ENCODE results near the gene TMEM37. TPM values are rescaled to one million over a fixed set of nuclear protein-coding genes. Genes with fewer than 3 reads are reported as not detected.

TMEM37 gene
- total RNA-seq, 1 experiment from 2014 or later: 2.3 TPM

- RAD21 ChIA-PET (ENCODE audit: low non-redundant PET in 1 of 2, low total read pairs in 2 of 2, uncharacterized antibody in 2 of 2, unreplicated experiment in 2 of 2): no interaction called here
- Histone ChIP-seq H3K27me3 (ENCODE audit: insufficient read depth, low read length) (no peaks in the 10 kb centered on the region), H3K4me3 (replicated peaks in 1 of 2; ENCODE audit: low read depth in 1 of 2, low read length in 2 of 2) (no peak overlapping the region), H4K20me1 (ENCODE audit: insufficient read depth) (no peaks in the 10 kb centered on the region), H3K36me3 (ENCODE audit: control insufficient read depth in 1 of 2, insufficient read depth in 2 of 2, low read length in 2 of 2) (no peaks in the 10 kb centered on the region), H3K9ac (ENCODE audit: low read length) (no peak overlapping the region), H3K9me3 (ENCODE audit: control insufficient read depth in 1 of 2, insufficient read depth in 1 of 2, low read depth in 1 of 2, low read length in 2 of 2) (peaks cover 0 to under 1% of the 10 kb centered on the region in 2 experiments; a peak in 2 of 4 replicates), H3K4me1 (ENCODE audit: control insufficient read depth in 1 of 2, insufficient read depth in 2 of 2, low read length in 2 of 2) (peaks cover 10 to 23% of the 10 kb centered on the region in 2 experiments; a peak in 3 of 4 replicates), H3K79me2 (ENCODE audit: insufficient read depth, low read length) (no peaks in the 10 kb centered on the region), H3K27ac (ENCODE audit: low read depth, low read length) (no peak overlapping the region), H3K9me2 (ENCODE audit: insufficient read depth) (no peaks in the 10 kb centered on the region), H2AFZ (ENCODE audit: low read depth, low read length, poor library complexity, severe bottlenecking) (no peak overlapping the region), H3K4me2 (ENCODE audit: low read length) (no peak overlapping the region)
- DNase-seq (ENCODE audit: low read depth, low spot score) (no peak), ATAC-seq (no peak)
- BruUV-seq (replicated peaks): no TSS peak
- CTCF ChIA-PET: no interaction called here
- intact Hi-C loops (cut with micrococcal nuclease): no loop called here
- TF ChIP-seq JUND (IDR thresholded peaks at IDR 0.05) (no peak), SIN3A (IDR thresholded peaks at IDR 0.05; ENCODE audit: low read depth) (no peak), ZFX (IDR thresholded peaks at IDR 0.05) (no peak), YY1 (IDR thresholded peaks at IDR 0.05; ENCODE audit: extremely low read depth, insufficient replicate concordance, low read depth, low read length) (no peak), ZBTB33 (IDR thresholded peaks at IDR 0.05; ENCODE audit: extremely low read depth, insufficient replicate concordance, low read length) (no peak), RAD21 (IDR thresholded peaks at IDR 0.05; ENCODE audit: low read depth) (no peak), SRF (IDR thresholded peaks at IDR 0.05; ENCODE audit: low read depth) (no peak), EZH2phosphoT487 (IDR thresholded peaks at IDR 0.05; ENCODE audit: borderline replicate concordance) (no peak), POLR2A (IDR thresholded peaks at IDR 0.05; ENCODE audit: borderline replicate concordance, extremely low read depth, insufficient read depth, insufficient read length) (no peak), CBX3 (IDR thresholded peaks at IDR 0.05; ENCODE audit: low read depth) (no peak), ATF3 (IDR thresholded peaks at IDR 0.05) (no peak), EGR1 (IDR thresholded peaks at IDR 0.05; ENCODE audit: low read depth) (no peak), FOSL1 (IDR thresholded peaks at IDR 0.05; ENCODE audit: low read depth) (no peak)
- POLR2A ChIA-PET: no interaction called here
These were observed 5.3 kb upstream of the TMEM37 start for GRCh38 chr2:119426396-119426675.

Data from HCT116 (cell line).